Left colon (tissue), 2 donors: Measurements from ENCODE around the gene CFAP126. TPM values are rescaled to one million over a fixed set of nuclear protein-coding genes. Genes with fewer than 3 reads are reported as not detected.
"Not testable (repeated sequence)": the region's sequence is repeated elsewhere in the genome, so short reads cannot be mapped to it uniquely, and the experiment has no call there.

Source experiments
- ATAC-seq: fragments of 200-7000 bp; cut with Tn5 transposase; one replicate; pipeline ENCODE4 v1.9.1; 2020; ENCODE audit warnings: mild to moderate bottlenecking, moderate library complexity
- DNase-seq, 2 donors: peaks; one replicate each; pipeline ENCODE4 v3.0.0-alpha.2; 2020
- intact Hi-C, 2 donors: fragments of 100-400 bp; cut with DNase I in 1 of 2; cut with micrococcal nuclease in 1 of 2; formaldehyde crosslinking; loops; one replicate each; pipeline versions ENCODE4 v1.11.2 to v1.14.0; 2022; cut with DNase I, micrococcal nuclease
- total RNA-seq, 2 donors: library from RNA; stranded (reverse); fragmentation: NEBNext Ultra II Directional; extraction: Animal tissue kit (Norgen Biotek cat#: 25700); gene quantifications; one replicate each; pipeline ENCODE4 v1.2.1, GENCODE V29; 2021
- donor health status: DM: no; HTN: no; CAD: no.
- donor health status: DM: yes; HTN: yes; CAD: no.

Gene CFAP126
- total RNA-seq, 2 donors from 2014 or later = not detected

GRCh38 chr1:161315841-161316674, 51.6 kb downstream of the CFAP126 start:
- DNase-seq, intact Hi-C loops, ATAC-seq: not testable (repeated sequence)

Other genes with a start within 250 kb of the CFAP126 start
- gene PFDN2, start 249.8 kb downstream of the CFAP126 start, total RNA-seq = 10 to 100 TPM; 30.3 to 38.2 TPM
- gene NIT1, start 249.8 kb downstream of the CFAP126 start, total RNA-seq = 10 to 100 TPM; 74.4 to 76.6 TPM
- gene DEDD, start 235.2 kb downstream of the CFAP126 start, total RNA-seq = 10 to 100 TPM; 34.2 to 41.5 TPM
- gene UFC1, start 213.9 kb downstream of the CFAP126 start, total RNA-seq = 100 to 1,000 TPM; 106 to 107 TPM
- gene USP21, start 208.4 kb downstream of the CFAP126 start, total RNA-seq = 10 to 100 TPM; 19.7 to 24.0 TPM
- 10 to 100 TPM; 11.7 to 12.4 TPM for gene PPOX, start 201.4 kb downstream of the CFAP126 start, total RNA-seq
- gene B4GALT3, start 190.4 kb downstream of the CFAP126 start, total RNA-seq = 10 to 100 TPM; 29.7 TPM
- gene ADAMTS4, start 168.8 kb downstream of the CFAP126 start, total RNA-seq = 1 to 10 TPM; 1.0 to 3.3 TPM
- 100 to 1,000 TPM; 154 to 188 TPM for gene NDUFS2, start 165.5 kb downstream of the CFAP126 start, total RNA-seq
- gene FCER1G, start 152.6 kb downstream of the CFAP126 start, total RNA-seq = 10 to 100 TPM in 1 of 2 donors, 1 to 10 TPM in 1; 5.6 to 23.3 TPM
- not detected for gene APOA2, start 144.2 kb downstream of the CFAP126 start, total RNA-seq
- gene TOMM40L, start 141.8 kb downstream of the CFAP126 start, total RNA-seq = 10 to 100 TPM; 19.6 to 24.6 TPM
- gene NR1I3, start 129.7 kb downstream of the CFAP126 start, total RNA-seq = under 1 TPM in 1 of 2 donors, not detected in 1; 0.53 TPM
- gene PCP4L1, start 109.1 kb downstream of the CFAP126 start, total RNA-seq = 1 to 10 TPM in 1 of 2 donors, not detected in 1; 2.6 TPM
- gene MPZ, start 57.9 kb downstream of the CFAP126 start, total RNA-seq = 1 to 10 TPM; 1.3 to 5.0 TPM
- 100 to 1,000 TPM; 264 to 266 TPM for gene SDHC, start 53.5 kb downstream of the CFAP126 start, total RNA-seq
- 10 to 100 TPM in 1 of 2 donors, 1 to 10 TPM in 1; 5.5 to 17.4 TPM for gene FCGR2A, start 137.6 kb upstream of the CFAP126 start, total RNA-seq
- 1 to 10 TPM in 1 of 2 donors, under 1 TPM in 1; 0.64 to 1.4 TPM for gene HSPA6, start 156.7 kb upstream of the CFAP126 start, total RNA-seq
- gene FCGR3A, start 181.9 kb upstream of the CFAP126 start, total RNA-seq = 10 to 100 TPM in 1 of 2 donors, 1 to 10 TPM in 1; 3.7 to 11.7 TPM